ENCODE measurements around the gene CACNA1C.

CACNA1C gene

DNA sequence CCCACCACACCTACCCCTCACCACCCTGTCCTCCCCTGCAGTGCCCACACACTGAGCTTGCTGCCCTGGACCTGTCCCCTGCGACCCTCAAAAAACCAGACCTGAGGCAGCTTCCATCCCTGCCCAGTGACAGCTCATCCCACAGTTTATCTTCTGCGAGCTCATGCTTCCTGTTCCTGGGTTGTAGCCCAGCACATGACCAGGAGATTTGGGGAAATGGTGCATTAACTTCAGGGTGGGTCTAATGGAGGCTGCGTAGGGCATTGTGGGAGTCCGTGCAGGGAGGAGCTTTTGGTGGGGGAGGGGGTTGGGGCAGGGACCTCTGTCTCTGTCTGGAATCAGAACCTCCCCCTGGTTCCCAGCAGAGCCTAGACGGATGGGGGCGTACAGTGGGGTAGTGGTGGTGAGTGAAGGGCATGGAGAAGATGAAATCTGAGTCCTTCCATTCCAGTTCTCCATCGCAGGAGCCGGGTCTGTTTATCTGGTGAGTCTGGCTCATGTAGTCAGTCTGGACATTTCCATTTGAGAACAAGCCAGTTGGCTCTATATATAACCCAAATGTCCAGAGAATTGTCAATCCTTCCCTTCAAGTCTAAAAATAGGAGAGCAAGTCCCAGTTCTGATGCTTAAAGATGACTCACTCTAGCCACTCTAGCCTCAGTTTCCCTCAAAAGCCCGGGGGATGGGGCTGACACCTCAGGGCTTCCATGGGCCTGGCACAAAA, 270.9 kb downstream of the CACNA1C start:
- DNase-seq (ENCODE audit: low read depth) = no peak

DNA sequence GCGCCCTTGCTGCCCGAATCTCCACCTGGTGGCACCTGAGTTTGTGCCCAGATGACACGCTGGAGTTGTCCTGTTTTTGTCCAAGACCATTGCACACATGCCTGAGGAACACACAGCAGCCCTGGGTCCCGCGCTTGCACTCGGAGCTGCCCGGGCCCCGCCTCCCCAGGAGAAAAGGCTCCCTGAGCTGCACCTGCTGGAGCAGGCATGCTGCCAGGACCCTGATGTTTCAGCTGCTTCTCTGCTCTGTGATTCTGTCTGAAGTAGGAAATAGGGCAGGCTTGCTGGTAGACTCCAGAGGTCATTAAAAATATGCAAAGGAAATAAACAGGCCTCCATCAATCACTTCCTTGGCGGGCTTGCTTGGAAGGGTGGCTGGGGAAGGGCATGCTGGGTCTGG, 271.6 kb downstream of the CACNA1C start:
- DNase-seq (ENCODE audit: low read depth) = no peak

DNA sequence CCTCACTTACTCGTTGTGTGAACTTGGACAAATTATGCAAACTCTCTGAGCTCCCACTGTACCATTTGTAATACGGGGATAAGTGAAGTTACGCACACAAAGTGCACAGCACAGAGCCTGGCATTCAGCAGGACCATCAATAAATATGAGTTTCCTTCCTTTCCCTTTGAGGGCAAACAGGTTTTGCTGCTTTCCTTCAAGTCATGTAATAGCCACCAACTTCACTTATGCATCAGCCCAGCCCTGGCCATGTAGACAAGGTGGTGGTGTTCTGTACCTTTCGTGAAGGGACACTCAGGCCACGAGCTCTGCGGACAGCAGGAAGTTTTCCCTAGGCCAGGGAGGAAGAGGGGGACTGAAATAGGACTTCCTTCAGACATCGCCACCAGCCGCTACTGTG, 272.7 kb downstream of the CACNA1C start:
- DNase-seq (ENCODE audit: low read depth) = no peak

DNA sequence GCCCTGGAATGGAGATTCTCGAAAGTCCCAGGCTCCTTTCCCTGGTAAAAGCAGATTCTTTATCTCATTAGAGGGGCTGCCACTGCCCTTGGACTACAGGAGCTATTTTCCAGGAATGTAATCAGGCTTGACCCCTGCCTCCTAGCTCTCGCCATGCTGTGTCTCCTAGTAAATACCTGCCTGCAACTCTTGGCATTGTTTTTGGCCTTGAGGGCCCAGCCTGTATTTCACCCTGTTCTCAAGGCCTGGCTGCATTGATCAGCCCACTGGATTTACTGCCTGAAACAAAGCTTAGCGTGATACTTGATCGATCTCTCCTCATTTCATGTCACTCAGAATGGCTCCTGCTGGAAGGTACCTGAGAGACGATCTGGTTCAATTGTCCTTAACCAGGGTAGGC, 273.7 kb downstream of the CACNA1C start:
- no peak for DNase-seq (ENCODE audit: low read depth)

DNA sequence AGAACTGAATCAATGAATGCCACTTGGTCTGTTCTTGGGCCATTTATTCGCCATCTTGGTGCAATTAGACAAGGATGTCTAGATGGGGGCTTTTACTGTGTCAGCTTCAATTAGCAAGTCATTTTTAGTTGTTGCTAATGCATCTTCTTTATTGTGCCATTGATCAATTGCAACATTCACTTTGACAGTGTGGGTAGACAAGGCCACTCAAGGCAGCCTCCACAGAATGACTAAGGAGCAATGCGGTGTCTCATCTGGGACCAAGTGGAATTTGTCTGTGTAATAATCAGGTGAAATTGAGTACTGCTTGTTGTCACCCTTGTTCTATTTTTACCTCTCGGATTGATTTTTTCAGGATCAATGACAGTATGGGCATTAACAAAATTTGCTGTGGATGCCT, 275.9 kb downstream of the CACNA1C start:
- no peak for DNase-seq (ENCODE audit: low read depth)

DNA sequence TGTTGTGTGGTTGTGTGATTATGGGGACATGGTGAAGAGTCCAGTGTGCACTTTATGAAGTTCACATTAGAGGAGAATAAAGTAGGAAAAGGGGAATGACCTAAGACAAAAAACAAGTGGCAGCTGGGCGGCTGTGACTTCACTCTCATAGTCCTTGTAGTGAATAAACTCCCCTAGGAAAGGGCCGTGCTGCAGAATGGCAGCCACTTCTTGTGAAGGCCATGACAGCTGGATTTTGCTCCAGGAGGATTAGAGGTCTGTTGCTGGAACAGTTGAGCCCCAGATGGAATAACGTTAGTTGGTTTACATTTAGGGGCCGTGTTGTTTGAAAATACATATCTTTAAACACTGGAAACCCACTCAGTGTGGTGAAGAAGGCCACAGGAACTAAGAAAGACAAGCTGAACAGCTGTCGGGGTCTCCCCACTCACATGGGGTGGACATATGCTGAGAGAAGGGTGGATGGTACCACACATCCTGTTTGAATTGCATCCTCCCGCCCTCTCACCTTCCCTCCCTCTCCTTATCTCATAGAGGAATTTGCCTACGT, 276.9 kb downstream of the CACNA1C start:
- DNase-seq (ENCODE audit: low read depth) = no peak

DNA sequence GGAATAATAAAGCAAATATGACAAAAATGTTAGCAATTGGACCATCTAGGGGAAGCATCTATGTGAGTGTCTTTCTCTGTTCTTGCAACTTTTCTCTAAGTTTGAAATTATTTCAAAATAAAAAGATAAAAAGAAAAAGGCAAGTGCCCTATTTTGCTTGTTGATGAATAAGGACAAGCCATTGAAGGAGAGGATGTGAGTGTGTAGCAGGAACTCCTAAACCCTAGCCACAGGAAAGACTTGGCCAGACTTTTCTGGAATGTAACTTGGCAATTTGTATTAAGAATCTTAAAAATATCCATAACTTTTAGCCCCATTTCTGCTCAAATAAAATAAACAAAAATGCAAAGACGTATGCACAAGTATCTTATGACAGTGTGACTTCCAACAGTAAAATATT, 279.4 kb downstream of the CACNA1C start:
- DNase-seq (ENCODE audit: low read depth) = no peak

DNA sequence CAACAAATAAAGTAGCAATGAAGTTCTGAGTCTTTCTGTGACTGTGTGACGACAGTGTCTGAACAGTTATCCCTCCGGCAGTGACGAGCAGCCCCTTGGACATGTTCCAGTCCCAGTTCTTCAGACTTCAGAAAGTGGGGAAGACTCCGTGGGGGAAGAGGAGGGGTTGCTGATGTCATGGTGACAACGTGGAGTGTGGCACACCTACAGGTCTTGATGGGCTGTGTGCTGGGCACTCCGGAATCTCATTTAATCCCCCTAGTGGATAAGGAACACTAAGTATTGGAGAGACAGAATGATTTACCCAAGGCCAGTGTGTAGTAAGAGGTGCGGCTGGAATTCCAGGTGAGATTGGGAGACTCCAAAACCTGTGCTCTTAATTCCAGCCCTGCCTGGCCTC, 280.2 kb downstream of the CACNA1C start:
- DNase-seq (ENCODE audit: low read depth) = no peak

DNA sequence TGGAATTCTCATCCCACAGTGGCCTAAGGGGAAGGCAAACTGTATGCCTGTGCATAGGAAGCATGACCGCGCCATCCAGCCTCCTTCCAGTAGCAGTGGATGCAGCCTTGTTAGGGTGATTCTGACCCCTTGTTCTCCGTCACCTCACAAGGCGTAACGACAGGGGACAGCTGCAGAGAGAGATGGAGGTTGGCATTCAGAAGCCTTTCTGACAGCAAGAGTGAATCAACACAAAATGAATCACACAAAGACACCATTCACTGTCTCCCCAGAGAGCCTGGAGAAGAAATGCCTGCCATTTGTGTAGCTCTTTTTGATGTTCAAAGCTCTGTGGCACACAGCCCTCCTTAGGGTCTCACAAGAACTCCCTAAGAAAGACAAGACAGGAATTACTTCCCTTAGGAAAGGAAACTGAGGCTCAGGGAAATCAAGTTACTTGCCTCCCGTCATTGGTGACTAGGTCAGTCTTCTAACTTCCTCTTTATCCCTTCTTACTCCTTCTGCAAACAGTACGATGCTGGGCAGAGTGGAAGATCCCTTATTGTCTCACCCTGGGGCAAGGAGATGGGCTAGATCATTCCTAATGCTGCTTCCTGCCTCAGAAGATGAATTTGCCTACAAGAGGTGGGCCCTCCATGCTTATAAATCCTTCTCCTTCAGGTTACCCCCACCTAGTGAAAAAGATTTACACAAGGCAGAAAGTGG, 280.9 kb downstream of the CACNA1C start:
- DNase-seq (ENCODE audit: low read depth) = no peak

DNA sequence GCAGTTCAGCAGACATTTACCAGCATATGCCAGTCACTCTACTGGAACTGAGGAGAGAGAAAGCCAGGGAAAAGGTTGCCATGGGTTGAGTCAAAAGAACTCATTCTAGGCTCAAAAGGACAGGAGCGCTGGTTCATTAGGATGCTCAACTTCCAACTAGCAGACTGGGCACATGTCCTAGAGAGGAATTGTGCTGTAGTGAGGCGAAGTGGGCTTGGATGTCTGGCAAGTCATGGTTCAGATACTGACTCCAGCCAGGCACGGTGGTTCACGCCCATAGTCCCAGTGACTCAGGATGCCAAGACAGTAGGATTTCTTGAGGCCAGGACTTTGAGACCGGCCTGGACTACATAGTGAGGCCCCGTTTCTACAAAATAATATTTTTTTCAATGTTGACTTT, 281.5 kb downstream of the CACNA1C start:
- DNase-seq (ENCODE audit: low read depth) = no peak

DNA sequence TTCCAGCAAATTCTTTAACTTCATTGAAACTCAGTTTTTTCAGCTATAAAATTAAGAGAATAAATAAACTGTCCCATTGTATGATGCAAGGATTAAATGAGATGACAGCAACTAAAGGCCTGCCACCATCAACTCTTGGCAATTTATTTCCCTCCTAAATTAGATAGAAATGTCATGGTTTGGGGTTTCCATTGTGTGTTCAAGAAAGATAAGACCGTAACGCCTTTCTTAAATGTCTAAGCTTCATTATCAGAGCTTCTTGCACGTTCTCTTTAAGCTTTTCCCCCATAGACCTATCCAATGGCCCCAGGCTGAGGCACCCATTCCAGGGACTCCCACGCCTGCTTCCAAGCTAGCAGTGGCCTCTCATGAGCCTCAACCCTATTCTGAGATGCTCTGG, 281.9 kb downstream of the CACNA1C start:
- no peak for DNase-seq (ENCODE audit: low read depth)

DNA sequence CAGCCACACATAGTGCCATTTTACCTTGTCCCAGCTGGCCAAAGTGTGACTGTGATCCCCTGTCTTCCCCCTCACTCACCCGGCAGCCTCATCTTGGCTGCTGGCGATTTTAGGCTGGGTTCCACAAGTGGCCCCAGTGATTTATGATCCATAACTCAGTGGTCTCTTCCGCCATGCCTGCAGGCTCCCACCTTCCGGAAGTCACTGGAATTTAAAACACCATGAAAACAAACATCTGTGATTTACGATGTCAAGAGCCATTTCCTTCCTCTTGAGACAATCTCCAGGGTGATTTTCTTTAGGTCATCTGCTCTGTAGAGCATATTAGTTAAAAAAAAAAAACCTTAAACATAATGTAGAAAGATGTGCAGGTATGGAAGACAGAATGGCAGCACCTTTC, 282.3 kb downstream of the CACNA1C start:
- DNase-seq (ENCODE audit: low read depth) = no peak

DNA sequence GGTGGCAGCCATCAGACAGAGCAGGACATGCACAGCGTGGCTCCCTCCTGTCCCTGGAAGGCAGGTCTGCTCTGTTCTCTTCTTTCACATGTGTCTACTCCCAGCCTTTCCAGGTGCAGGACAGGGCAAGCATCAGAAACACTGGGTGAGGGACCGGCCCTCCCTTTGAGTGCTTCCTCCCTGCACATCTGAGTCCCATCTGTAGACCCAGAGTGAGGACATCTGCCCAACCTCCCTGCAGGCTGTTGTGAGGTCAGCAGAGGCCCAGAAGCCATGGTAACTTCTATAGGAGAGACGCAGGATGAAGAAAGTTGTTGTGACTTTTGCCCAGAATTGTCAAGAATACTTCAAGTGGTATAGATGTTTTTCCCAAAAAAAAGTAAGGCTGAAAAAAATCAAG, 282.7 kb downstream of the CACNA1C start:
- no peak for DNase-seq (ENCODE audit: low read depth)

DNA sequence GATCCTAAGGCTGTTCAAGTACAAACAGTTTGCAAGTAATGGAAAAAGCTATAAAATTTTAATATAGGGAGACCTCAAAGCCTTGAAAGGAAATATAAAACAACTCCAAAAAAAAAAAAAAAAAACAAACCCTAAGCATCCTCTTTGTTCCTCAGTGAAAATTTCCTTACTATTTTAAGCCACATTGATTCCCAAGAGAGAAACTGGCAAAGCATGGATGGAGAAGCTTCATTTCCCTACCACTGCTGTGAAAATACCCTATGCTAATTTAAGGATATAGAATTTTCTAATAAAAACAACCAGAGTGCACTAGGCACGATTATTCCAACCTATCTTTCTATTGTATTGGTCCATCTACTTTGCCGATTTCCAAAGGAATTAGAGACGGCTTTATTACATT, 283.1 kb downstream of the CACNA1C start:
- DNase-seq (ENCODE audit: low read depth) = no peak

DNA sequence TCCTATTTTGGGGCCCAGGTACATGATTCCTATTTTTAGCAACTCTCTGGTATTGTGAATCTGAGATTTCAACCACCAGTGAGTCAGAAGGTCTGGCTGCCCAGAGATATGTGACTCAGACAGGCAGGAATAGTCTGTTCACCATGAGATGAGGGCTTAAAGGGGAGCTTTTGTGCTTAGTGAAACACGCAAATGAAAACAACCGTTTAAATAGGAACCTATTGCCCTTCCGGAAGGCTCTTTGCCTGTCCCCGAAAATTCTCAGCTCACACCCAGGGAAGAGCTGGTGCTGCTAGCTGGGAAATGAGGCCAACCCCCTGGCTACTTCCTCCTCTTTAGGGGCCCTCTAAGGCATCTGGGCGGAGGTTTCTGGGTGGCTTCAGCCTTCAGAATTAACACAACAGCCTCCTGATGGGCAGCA, 283.6 kb downstream of the CACNA1C start:
- DNase-seq (ENCODE audit: low read depth) = no peak

DNA sequence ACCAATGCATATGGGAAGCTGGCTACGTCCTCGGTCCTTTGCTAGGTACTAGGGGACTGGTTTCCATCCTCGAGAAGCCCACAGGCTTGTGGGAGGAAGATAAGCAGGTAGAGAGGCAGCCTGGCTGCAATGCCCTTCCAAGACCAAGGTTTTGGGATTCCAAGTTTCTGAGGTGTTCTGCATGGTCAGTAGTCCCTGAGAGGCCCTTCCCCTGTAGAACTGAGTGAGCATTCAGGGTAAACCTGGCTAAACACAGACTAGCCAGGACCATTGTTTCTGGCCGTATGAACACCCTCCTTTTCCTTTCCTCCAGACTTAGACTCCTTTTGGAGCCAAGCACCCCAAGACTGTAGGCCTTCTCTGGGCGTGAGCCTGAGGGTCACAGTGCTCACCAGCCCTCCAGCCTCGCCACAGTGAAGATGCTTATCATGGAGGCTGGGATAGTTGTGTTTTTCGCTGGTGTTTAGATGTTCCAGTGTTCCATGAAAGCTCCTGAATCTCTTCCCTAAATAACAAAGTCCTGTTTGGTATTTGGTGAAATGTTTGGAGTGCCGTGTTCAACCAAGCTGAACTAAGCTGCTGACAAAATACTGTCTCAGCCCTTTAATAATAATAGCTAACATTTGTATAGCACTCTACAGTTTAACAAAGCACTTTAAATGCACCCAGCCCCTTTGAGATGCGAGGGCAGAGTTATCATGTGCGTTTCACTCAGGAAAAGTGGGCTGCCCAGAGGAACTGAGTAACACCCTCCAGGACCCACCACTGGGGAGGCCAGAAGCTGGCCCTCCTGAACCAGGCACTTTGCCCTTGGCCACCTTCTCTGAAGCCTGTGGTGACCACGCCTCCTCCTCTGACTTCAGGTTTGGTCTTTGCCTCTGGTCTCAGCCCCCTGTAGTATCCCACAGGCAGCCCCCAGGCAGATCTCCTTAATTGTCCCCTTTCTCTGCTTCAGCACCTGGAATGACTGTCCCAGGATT, 284.5 kb downstream of the CACNA1C start:
- no peak for DNase-seq (ENCODE audit: low read depth)

DNA sequence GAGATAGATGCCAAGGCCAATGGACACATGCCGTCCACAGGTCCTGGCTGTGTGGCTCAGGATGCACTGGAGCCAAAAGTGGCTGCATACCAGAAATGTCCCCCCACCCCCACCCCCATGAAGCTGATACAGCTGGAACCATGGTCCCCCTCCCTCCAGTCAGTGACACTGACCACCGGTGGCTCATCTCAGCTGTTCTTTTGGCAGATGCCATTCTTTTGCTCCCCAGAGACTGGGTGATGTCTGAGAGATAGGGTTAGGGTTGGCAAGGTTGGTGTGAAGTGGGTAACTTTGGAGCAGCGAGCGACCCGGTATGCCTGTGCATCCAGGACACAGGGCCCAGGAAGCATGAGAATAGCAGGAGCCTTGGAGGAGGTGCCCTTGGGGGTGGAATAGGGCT, 285.6 kb downstream of the CACNA1C start:
- no peak for DNase-seq (ENCODE audit: low read depth)

DNA sequence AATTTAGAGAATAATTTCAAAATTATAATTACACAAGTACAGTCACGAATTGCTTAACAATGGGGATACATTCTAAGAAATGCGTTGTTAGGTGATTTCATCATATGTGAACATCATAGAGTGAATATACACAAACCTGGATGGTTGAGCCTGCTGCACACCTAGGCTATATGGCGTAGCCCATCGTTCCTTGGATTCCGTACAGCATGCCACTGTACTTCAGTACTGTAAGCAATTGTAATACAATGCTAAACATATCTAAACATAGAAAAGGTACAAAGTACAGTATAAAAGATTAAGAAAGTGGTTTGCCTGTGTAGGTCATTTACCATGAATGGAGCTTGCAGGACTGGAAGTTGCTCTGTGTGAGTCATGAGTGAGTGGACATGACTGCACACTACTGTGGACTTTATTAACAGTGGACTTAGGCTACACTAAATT, 286.2 kb downstream of the CACNA1C start:
- DNase-seq (ENCODE audit: low read depth) = no peak

DNA sequence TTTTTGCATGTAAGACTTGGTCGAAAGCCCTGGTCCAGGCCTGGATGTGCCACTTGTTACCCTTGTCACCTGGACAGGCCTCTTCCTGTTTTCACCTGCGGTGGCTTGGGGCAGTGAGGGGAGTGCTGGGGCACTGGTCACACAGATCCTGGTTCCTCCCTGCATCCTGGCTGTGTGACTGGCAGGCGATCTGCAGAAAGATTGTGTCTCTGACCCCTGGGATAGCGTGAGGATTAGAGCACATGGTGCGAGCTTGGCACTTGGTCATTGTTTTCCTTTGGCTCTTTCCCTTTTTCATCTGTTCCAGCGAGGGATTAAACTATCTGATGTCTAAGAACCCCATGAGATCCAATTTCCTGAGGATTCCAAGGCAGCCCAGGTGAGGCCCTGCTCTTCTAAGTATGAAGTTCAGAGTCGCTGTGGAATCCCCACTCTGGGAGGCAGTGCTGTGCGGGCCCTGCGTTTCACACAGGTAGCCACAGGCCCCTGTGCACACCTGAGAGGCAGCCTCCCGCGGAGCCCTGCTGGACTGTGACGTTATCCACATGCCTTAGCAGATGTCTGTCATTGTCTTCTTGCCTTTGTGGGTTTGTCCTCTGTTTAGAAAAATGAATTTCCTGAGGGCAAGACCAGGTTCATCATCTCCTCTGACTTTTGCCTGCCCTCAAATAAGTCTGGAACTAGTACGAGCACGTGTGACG, 288.4 kb downstream of the CACNA1C start:
- no peak for DNase-seq (ENCODE audit: low read depth)

DNA sequence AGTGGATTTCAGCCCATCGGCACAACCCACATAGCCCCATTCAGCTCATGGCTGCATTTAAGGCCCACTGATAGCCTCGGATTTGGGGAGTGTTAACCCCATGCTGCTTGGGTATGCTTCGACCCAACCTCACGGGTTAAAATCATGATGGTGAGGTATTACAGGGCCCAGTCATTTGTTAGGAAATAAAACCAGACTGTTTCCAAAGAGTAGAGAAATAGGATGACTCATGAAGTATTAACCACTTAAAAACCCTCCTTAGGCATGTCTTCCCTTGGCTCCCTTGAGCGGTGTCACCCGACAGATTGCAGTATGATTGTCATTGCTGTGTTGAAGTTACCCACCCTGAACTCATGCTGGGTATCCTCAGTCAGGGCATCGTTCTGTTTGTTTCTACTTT, 289.1 kb downstream of the CACNA1C start:
- DNase-seq (ENCODE audit: low read depth) = no peak

DNA sequence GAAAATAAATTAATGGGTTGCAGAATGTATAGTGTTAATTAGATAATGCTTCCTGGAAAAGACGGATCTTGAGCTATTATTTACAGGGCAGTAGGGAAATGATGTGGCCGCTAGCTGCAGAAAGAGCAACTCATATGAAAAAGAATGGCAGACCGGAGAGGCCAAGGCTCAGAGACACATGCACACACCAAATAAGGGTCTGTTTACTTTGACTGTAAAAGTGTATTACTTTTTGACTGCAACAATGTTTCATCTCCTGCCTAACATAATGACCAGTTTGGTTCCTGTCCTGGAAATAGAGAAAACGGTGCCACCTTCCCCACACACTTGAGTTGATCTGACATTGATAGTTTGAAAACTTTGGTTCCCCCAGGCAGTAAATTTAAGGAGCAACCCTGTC, 290.9 kb downstream of the CACNA1C start:
- DNase-seq (ENCODE audit: low read depth) = no peak

DNA sequence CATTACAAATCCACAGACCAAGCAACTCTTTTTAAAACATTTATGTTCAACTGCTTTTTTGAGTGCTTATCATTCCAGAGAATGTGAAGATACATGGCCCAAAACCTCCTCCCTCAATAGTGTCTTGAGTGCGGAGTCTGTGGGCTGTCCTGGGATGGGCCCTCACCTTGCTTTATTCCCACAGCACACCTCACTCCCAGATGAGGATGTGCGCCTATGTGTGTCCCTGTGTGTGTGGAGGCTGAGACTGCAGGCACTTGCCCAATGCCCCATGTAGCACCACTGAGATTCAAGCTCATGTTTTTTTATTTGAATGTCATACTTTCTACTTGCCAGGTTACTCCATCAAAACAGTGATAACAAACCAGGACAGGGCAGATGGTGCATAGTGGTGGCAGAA, 291.7 kb downstream of the CACNA1C start:
- no peak for DNase-seq (ENCODE audit: low read depth)
